ENCODE results near the gene RUNX1. TPM values are rescaled to one million over a fixed set of nuclear protein-coding genes. Genes with fewer than 3 reads are reported as not detected.
"Not testable (repeated sequence)": the region's sequence is repeated elsewhere in the genome, so short reads cannot be mapped to it uniquely, and the experiment has no call there.

RUNX1 gene
- total RNA-seq, 1 donor from 2014 or later, result 121 TPM

- Mint-ChIP-seq H3K4me1 (ENCODE audit: low read depth) (peaks cover 75% of the 10 kb centered on the region), H3K27ac (peak overlapping the region; percentile 39), H3K9me3 (no peaks in the 10 kb centered on the region), H3K36me3 (ENCODE audit: low read depth) (peaks cover 78% of the 10 kb centered on the region), H3K27me3 (ENCODE audit: low read depth) (no peaks in the 10 kb centered on the region), H3K4me3 (ENCODE audit: low read depth) (no peak overlapping the region)
- no peak for DNase-seq (ENCODE audit: low spot score)
- intact Hi-C loops (cut with micrococcal nuclease), result no loop called here
These were observed 44.0 kb downstream of the RUNX1 start for GRCh38 chr21:35005077-35005476.

GRCh38 chr21:35004314-35004713 is 44.8 kb downstream of the RUNX1 start:
- no peak for DNase-seq (ENCODE audit: low spot score)
- Mint-ChIP-seq H3K9me3 (no peaks in the 10 kb centered on the region), H3K27ac (peak overlapping the region; percentile 39), H3K4me1 (ENCODE audit: low read depth) (peaks cover 78% of the 10 kb centered on the region), H3K4me3 (ENCODE audit: low read depth) (no peak overlapping the region), H3K36me3 (ENCODE audit: low read depth) (peaks cover 79% of the 10 kb centered on the region), H3K27me3 (ENCODE audit: low read depth) (no peaks in the 10 kb centered on the region)
- intact Hi-C loops (cut with micrococcal nuclease), result no loop called here

GRCh38 chr21:35002879-35003722 is 46.0 kb downstream of the RUNX1 start:
- H3K9me3 Mint-ChIP-seq, result no peaks in the 10 kb centered on the region
- H3K27ac Mint-ChIP-seq, result peak overlapping the region; percentile 66
- peaks cover 78% of the 10 kb centered on the region for H3K36me3 Mint-ChIP-seq (ENCODE audit: low read depth)
- no peaks in the 10 kb centered on the region for H3K27me3 Mint-ChIP-seq (ENCODE audit: low read depth)
- intact Hi-C loops (cut with micrococcal nuclease), result loop anchor here (1.0 kb wide), 1 partner anchor 13 kb away; no protein-coding TSS in a partner anchor
- DNase-seq (ENCODE audit: low spot score), result no peak
- peaks cover 81% of the 10 kb centered on the region for H3K4me1 Mint-ChIP-seq (ENCODE audit: low read depth)
- H3K4me3 Mint-ChIP-seq (ENCODE audit: low read depth), result no peak overlapping the region

GRCh38 chr21:34999397-34999941 is 49.6 kb downstream of the RUNX1 start:
- intact Hi-C loops (cut with micrococcal nuclease), result no loop called here
- peaks cover 68% of the 10 kb centered on the region for H3K36me3 Mint-ChIP-seq (ENCODE audit: low read depth)
- no peaks in the 10 kb centered on the region for H3K9me3 Mint-ChIP-seq
- peak overlapping the region; percentile 68 for H3K27ac Mint-ChIP-seq
- H3K4me3 Mint-ChIP-seq (ENCODE audit: low read depth), result no peak overlapping the region
- peaks cover 81% of the 10 kb centered on the region for H3K4me1 Mint-ChIP-seq (ENCODE audit: low read depth)
- DNase-seq (ENCODE audit: low spot score), result no peak
- H3K27me3 Mint-ChIP-seq (ENCODE audit: low read depth), result no peaks in the 10 kb centered on the region

GRCh38 chr21:34998176-34998575 is 50.9 kb downstream of the RUNX1 start:
- DNase-seq (ENCODE audit: low spot score), result no peak
- Mint-ChIP-seq H3K27ac (peak overlapping the region; percentile 69), H3K4me3 (ENCODE audit: low read depth) (no peak overlapping the region), H3K9me3 (no peaks in the 10 kb centered on the region), H3K4me1 (ENCODE audit: low read depth) (peaks cover 69% of the 10 kb centered on the region), H3K27me3 (ENCODE audit: low read depth) (no peaks in the 10 kb centered on the region), H3K36me3 (ENCODE audit: low read depth) (peaks cover 57% of the 10 kb centered on the region)
- intact Hi-C loops (cut with micrococcal nuclease), result no loop called here

DNA sequence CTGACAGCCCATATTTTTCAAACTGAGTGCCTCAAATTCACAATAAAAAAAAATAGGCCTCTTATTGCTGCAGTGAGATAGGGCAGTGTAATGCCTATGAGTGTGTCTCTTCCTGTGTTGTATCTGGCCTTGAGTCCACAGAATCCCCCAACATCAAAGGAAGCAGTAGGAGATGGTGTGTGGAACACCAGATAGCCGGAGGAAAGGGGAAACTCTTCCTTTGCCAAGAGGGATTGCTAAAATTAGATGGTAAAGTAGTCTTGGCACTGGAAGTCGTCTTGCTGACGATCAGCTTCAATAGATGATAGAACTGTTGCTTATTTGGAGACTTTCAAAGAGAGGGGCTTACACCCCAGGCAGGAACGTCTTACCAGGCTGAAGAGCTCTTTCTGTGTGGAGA is 51.8 kb downstream of the RUNX1 start:
- DNase-seq (ENCODE audit: low spot score), result no peak
- Mint-ChIP-seq H3K27me3 (ENCODE audit: low read depth) (no peaks in the 10 kb centered on the region), H3K9me3 (no peaks in the 10 kb centered on the region), H3K4me3 (ENCODE audit: low read depth) (no peak overlapping the region), H3K27ac (peak overlapping the region; percentile 67), H3K36me3 (ENCODE audit: low read depth) (peaks cover 52% of the 10 kb centered on the region), H3K4me1 (ENCODE audit: low read depth) (peaks cover 63% of the 10 kb centered on the region)
- intact Hi-C loops (cut with micrococcal nuclease), result no loop called here

GRCh38 chr21:34996304-34997101 is 52.6 kb downstream of the RUNX1 start:
- Mint-ChIP-seq H3K27me3 (ENCODE audit: low read depth) (no peaks in the 10 kb centered on the region), H3K27ac (peak overlapping the region; percentile 86), H3K9me3 (no peaks in the 10 kb centered on the region), H3K4me3 (ENCODE audit: low read depth) (peak overlapping the region; percentile 27), H3K4me1 (ENCODE audit: low read depth) (peaks cover 62% of the 10 kb centered on the region), H3K36me3 (ENCODE audit: low read depth) (peaks cover 45% of the 10 kb centered on the region)
- no peak for DNase-seq (ENCODE audit: low spot score)
- intact Hi-C loops (cut with micrococcal nuclease), result loop anchor here (1.0 kb wide), 1 partner anchor 9 kb away; no protein-coding TSS in a partner anchor

GRCh38 chr21:34995979-34996303 is 53.2 kb downstream of the RUNX1 start:
- no peak for DNase-seq (ENCODE audit: low spot score)
- Mint-ChIP-seq H3K9me3 (no peaks in the 10 kb centered on the region), H3K27me3 (ENCODE audit: low read depth) (no peaks in the 10 kb centered on the region), H3K4me3 (ENCODE audit: low read depth) (peak overlapping the region; percentile 27), H3K27ac (peak overlapping the region; percentile 86), H3K4me1 (ENCODE audit: low read depth) (peaks cover 65% of the 10 kb centered on the region), H3K36me3 (ENCODE audit: low read depth) (peaks cover 48% of the 10 kb centered on the region)
- intact Hi-C loops (cut with micrococcal nuclease), result loop anchor here (1.0 kb wide), 1 partner anchor 9 kb away; no protein-coding TSS in a partner anchor

GRCh38 chr21:34994766-34995631 is 54.1 kb downstream of the RUNX1 start:
- Mint-ChIP-seq H3K27ac (peak overlapping the region; percentile 15), H3K36me3 (ENCODE audit: low read depth) (peaks cover 49% of the 10 kb centered on the region), H3K9me3 (no peaks in the 10 kb centered on the region), H3K27me3 (ENCODE audit: low read depth) (no peaks in the 10 kb centered on the region), H3K4me3 (ENCODE audit: low read depth) (no peak overlapping the region), H3K4me1 (ENCODE audit: low read depth) (peaks cover 68% of the 10 kb centered on the region)
- no peak for DNase-seq (ENCODE audit: low spot score)
- intact Hi-C loops (cut with micrococcal nuclease), result no loop called here

DNA sequence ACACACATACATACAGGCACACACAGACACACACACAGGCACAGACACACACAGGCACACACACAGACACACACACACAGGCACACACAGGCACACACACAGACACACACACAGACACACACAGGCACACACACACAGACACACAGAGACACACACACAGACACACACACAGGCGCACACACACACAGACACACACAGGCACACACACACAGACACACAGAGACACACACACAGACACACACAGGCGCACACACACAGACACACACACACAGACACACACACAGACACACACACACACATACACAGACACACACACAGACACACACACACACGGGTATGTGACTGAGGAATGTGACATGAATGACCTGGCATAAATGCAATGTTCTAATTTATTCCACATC is 55.6 kb downstream of the RUNX1 start:
- H3K4me3 Mint-ChIP-seq (ENCODE audit: low read depth); H3K27me3 Mint-ChIP-seq (ENCODE audit: low read depth); DNase-seq (ENCODE audit: low spot score); intact Hi-C loops (cut with micrococcal nuclease); H3K27ac Mint-ChIP-seq; H3K9me3 Mint-ChIP-seq: not testable (repeated sequence)
- H3K36me3 Mint-ChIP-seq (ENCODE audit: low read depth), result peaks cover 44% of the 10 kb centered on the region
- peaks cover 68% of the 10 kb centered on the region for H3K4me1 Mint-ChIP-seq (ENCODE audit: low read depth)

DNA sequence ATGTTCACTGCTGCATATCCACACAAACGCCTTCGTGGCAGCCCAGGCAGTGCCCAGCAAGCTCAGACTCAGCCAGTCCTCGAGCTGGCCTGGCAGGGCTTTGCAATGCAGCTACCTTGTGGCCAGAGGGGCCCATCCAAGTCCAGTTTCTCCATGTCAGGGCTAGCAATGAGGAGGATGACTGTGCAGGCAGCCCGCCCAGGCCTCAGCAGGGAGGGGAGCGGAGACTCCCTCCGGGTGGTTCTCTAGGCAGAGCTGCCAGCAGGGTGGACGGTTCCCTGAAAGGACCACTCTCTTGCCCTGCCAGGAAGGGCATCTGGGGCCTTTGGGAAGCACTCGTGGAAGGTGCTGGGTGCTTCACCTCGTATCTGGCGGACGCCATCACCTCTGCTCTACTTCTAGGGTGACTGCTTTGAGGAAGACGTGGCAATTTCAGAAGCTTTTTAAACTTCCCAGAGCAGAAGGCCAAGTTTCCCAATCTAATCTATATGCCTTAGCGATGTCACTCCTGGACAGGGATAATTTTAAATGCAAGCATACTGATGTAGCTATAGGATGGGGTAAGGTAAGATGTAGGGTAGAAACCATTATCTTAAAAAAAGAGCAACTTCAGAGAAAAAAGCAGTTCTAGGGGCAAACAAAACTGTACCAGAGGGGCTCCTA is 56.2 kb downstream of the RUNX1 start:
- intact Hi-C loops (cut with micrococcal nuclease), result no loop called here
- Mint-ChIP-seq H3K27me3 (ENCODE audit: low read depth) (no peaks in the 10 kb centered on the region), H3K4me1 (ENCODE audit: low read depth) (peaks cover 68% of the 10 kb centered on the region), H3K9me3 (no peaks in the 10 kb centered on the region), H3K4me3 (ENCODE audit: low read depth) (no peak overlapping the region), H3K27ac (peak overlapping the region; percentile 50), H3K36me3 (ENCODE audit: low read depth) (peaks cover 38% of the 10 kb centered on the region)
- no peak for DNase-seq (ENCODE audit: low spot score)

- H3K27me3 Mint-ChIP-seq (ENCODE audit: low read depth), result no peaks in the 10 kb centered on the region
- H3K9me3 Mint-ChIP-seq, result no peaks in the 10 kb centered on the region
- no peak overlapping the region for H3K27ac Mint-ChIP-seq
- H3K36me3 Mint-ChIP-seq (ENCODE audit: low read depth), result peaks cover 33% of the 10 kb centered on the region
- DNase-seq (ENCODE audit: low spot score), result no peak
- intact Hi-C loops (cut with micrococcal nuclease), result no loop called here
- peaks cover 68% of the 10 kb centered on the region for H3K4me1 Mint-ChIP-seq (ENCODE audit: low read depth)
- no peak overlapping the region for H3K4me3 Mint-ChIP-seq (ENCODE audit: low read depth)
These were observed 56.9 kb downstream of the RUNX1 start for GRCh38 chr21:34992180-34992579.
